Embryonic facial prominence (tissue), 1 donor: ENCODE results near the gene ZEB2.

Experiments
- DNase-seq: peaks from one replicate; pipeline ENCODE4 v3.0.0-alpha.2; 2016; ENCODE audit errors: extremely low spot score

The ZEB2 gene

GRCh38 chr2:144519934-144520731 lies at the start of gene ZEB2:
Gene ZEB2, minus strand, starts transcription at chr2:144520119. Its CDS starts 2,769 bp downstream, at chr2:144517350.
- DNase-seq: peak; percentile 93

- DNase-seq: no peak
Measured at GRCh38 chr2:144567745-144568144, 47.8 kb upstream of the ZEB2 start.

GRCh38 chr2:144566448-144566847 lies 46.5 kb upstream of the ZEB2 start:
- DNase-seq: no peak

GRCh38 chr2:144560251-144560650 lies 40.3 kb upstream of the ZEB2 start:
- DNase-seq: no peak

GRCh38 chr2:144559681-144560080 lies 39.8 kb upstream of the ZEB2 start:
- DNase-seq: no peak

- DNase-seq: no peak
Measured at GRCh38 chr2:144559242-144559641, 39.3 kb upstream of the ZEB2 start.

- DNase-seq: no peak
Measured at GRCh38 chr2:144554492-144555210, 34.7 kb upstream of the ZEB2 start.

GRCh38 chr2:144553379-144553778 lies 33.5 kb upstream of the ZEB2 start:
- DNase-seq: no peak

GRCh38 chr2:144552821-144553220 lies 32.9 kb upstream of the ZEB2 start:
- DNase-seq: no peak

GRCh38 chr2:144550911-144551310 lies 31.0 kb upstream of the ZEB2 start:
- DNase-seq: no peak

GRCh38 chr2:144550084-144550483 lies 30.2 kb upstream of the ZEB2 start:
- DNase-seq: no peak

GRCh38 chr2:144548532-144549191 lies 28.7 kb upstream of the ZEB2 start:
- DNase-seq: no peak

- DNase-seq: no peak
Measured at GRCh38 chr2:144548088-144548487, 28.2 kb upstream of the ZEB2 start.

GRCh38 chr2:144547494-144547893 lies 27.6 kb upstream of the ZEB2 start:
- no peak for DNase-seq

GRCh38 chr2:144546933-144547332 lies 27.0 kb upstream of the ZEB2 start:
- DNase-seq: no peak

- no peak for DNase-seq
Measured at GRCh38 chr2:144545787-144546186, 25.9 kb upstream of the ZEB2 start.

GRCh38 chr2:144544053-144544452 lies 24.1 kb upstream of the ZEB2 start:
- no peak for DNase-seq

GRCh38 chr2:144541396-144541795 lies 21.5 kb upstream of the ZEB2 start:
- DNase-seq: no peak

GRCh38 chr2:144539289-144539782 lies 19.4 kb upstream of the ZEB2 start:
- DNase-seq: no peak

- DNase-seq: no peak
Measured at GRCh38 chr2:144535300-144535699, 15.4 kb upstream of the ZEB2 start.

GRCh38 chr2:144533221-144533620 lies 13.3 kb upstream of the ZEB2 start:
- no peak for DNase-seq

- DNase-seq: no peak
Measured at GRCh38 chr2:144530596-144530995, 10.7 kb upstream of the ZEB2 start.
